ENCODE measurements around the gene ACSF2. TPM values are rescaled to one million over a fixed set of nuclear protein-coding genes. Genes with fewer than 3 reads are reported as not detected.

The ACSF2 gene
- total and polyA plus RNA-seq, 2 of the 13 experiments (the other 11 are each of a cell fraction or from before 2014, with no cell fraction given), result 87.3 to 109 TPM

- TF ChIP-seq, protein P1, sequence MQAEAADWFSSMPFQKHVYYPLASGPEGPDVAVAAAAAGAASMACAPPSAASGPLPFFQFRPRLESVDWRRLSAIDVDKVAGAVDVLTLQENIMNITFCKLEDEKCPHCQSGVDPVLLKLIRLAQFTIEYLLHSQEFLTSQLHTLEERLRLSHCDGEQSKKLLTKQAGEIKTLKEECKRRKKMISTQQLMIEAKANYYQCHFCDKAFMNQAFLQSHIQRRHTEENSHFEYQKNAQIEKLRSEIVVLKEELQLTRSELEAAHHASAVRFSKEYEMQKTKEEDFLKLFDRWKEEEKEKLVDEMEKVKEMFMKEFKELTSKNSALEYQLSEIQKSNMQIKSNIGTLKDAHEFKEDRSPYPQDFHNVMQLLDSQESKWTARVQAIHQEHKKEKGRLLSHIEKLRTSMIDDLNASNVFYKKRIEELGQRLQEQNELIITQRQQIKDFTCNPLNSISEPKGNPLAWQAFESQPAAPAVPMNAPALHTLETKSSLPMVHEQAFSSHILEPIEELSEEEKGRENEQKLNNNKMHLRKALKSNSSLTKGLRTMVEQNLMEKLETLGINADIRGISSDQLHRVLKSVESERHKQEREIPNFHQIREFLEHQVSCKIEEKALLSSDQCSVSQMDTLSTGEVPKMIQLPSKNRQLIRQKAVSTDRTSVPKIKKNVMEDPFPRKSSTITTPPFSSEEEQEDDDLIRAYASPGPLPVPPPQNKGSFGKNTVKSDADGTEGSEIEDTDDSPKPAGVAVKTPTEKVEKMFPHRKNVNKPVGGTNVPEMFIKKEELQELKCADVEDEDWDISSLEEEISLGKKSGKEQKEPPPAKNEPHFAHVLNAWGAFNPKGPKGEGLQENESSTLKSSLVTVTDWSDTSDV (CRISPR knock-in tag; IDR thresholded peaks at IDR 0.05), result no peak
- TF ChIP-seq, protein P2, sequence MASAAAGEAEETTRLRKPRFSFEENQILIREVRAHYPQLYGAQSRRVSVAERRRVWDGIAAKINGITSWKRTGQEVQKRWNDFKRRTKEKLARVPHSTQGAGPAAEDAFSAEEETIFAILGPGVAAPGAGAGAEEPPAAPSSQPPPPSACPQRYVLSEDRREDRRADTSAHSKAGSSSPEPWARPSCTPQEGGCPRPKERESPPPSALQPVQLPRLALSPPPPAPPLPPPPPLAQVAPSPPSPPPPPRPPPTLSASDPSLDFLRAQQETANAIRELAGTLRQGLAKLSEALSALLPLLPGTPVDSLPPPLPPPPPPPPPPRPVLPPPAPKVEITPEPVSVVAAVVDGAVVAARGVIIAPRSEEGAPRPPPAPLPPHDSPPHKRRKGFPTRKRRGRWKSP (CRISPR knock-in tag; IDR thresholded peaks at IDR 0.05), result 0 out of 2 replicates have a peak, but pooled peaks have one; percentile 30
- TF ChIP-seq PHF8 (CRISPR knock-in tag; IDR thresholded peaks at IDR 0.05) (no peak), ZBTB7A (CRISPR knock-in tag; IDR thresholded peaks at IDR 0.05) (no peak), MTF2 (CRISPR knock-in tag; IDR thresholded peaks at IDR 0.05; ENCODE audit: borderline replicate concordance) (0 out of 2 replicates have a peak, but pooled peaks have one; percentile 11), SIX1 (CRISPR knock-in tag; IDR thresholded peaks at IDR 0.05; ENCODE audit: borderline replicate concordance) (no peak), ZNF530 (CRISPR knock-in tag; IDR thresholded peaks at IDR 0.05; ENCODE audit: low read depth) (no peak), MLXIP (CRISPR knock-in tag; IDR thresholded peaks at IDR 0.05; ENCODE audit: borderline replicate concordance) (no peak), ZNF407 (CRISPR knock-in tag; IDR thresholded peaks at IDR 0.05; ENCODE audit: not compliant biosample characterization) (no peak), SMAD1 (CRISPR knock-in tag; IDR thresholded peaks at IDR 0.05; ENCODE audit: borderline replicate concordance, low read depth) (peak; percentile 72; the same call in 1 of the 2 replicates), MED1 (CRISPR knock-in tag; IDR thresholded peaks at IDR 0.05) (peak; percentile 51)
- TF ChIP-seq, protein P3, sequence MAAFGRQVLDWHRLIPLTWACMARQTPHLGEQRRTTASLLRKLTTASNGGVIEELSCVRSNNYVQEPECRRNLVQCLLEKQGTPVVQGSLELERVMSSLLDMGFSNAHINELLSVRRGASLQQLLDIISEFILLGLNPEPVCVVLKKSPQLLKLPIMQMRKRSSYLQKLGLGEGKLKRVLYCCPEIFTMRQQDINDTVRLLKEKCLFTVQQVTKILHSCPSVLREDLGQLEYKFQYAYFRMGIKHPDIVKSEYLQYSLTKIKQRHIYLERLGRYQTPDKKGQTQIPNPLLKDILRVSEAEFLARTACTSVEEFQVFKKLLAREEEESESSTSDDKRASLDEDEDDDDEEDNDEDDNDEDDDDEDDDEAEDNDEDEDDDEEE (CRISPR knock-in tag; IDR thresholded peaks at IDR 0.05), result peak; percentile 63; the same call in 1 of the 2 replicates
Observed at GRCh38 chr17:50440172-50440837, 14.3 kb downstream of the ACSF2 start (continued).

Data from HepG2 (cell line).